ENCODE data around the gene RFFL.
"Not testable (repeated sequence)": the region's sequence is repeated elsewhere in the genome, so short reads cannot be mapped to it uniquely, and the experiment has no call there.

The RFFL gene, protein sequence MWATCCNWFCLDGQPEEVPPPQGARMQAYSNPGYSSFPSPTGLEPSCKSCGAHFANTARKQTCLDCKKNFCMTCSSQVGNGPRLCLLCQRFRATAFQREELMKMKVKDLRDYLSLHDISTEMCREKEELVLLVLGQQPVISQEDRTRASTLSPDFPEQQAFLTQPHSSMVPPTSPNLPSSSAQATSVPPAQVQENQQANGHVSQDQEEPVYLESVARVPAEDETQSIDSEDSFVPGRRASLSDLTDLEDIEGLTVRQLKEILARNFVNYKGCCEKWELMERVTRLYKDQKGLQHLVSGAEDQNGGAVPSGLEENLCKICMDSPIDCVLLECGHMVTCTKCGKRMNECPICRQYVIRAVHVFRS

GRCh38 chr17:35063514-35064223 is at the start of gene RFFL:
Gene RFFL, minus strand, starts transcription at chr17:35063707. Its CDS starts 37,154 bp downstream, at chr17:35026553.
- DNase-seq (ENCODE audit: low spot score), result peak; percentile 89

DNA sequence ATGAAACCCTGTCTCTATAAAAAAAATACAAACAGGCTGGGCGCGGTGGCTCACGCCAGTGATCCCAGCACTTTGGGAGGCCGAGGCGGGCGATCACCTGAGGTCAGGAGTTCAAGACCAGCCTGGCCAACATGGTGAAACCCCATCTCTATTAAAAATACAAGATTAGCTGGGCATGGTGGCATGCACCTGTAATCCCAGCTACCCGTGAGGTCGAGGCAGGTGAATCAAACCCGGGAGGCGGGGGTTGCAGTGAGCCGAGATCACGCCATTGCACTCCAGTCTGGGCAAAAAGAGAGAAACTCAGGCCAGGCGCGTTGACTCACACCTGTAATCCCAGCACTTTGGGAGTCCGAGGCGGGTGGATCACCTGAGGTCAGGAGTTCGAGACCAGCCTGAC is 47.3 kb upstream of the RFFL start:
- DNase-seq (ENCODE audit: low spot score), result not testable (repeated sequence)

GRCh38 chr17:35104844-35105450 is 41.4 kb upstream of the RFFL start:
- DNase-seq (ENCODE audit: low spot score), result no peak

DNA sequence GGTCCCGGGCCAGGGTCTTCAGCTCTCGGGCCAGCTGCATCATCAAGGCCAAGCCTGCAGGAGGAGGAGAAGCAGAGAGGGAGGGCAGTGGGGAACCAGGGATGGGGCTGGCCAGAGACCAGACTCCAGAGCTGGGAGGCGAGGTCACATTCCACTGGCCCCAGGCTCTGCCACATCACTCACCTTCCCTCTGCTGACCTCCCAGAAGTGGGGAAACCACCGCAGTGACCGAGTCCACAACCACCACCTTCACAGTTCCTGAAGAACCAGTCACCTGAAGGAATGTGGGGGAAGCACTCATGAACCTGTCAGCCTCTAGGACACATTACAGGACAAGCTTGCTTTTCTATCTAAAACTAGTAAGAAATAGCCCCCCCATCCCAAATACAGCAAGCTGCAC is 39.8 kb upstream of the RFFL start:
- no peak for DNase-seq (ENCODE audit: low spot score)

GRCh38 chr17:35101725-35102124 is 38.2 kb upstream of the RFFL start:
- DNase-seq (ENCODE audit: low spot score), result no peak

DNA sequence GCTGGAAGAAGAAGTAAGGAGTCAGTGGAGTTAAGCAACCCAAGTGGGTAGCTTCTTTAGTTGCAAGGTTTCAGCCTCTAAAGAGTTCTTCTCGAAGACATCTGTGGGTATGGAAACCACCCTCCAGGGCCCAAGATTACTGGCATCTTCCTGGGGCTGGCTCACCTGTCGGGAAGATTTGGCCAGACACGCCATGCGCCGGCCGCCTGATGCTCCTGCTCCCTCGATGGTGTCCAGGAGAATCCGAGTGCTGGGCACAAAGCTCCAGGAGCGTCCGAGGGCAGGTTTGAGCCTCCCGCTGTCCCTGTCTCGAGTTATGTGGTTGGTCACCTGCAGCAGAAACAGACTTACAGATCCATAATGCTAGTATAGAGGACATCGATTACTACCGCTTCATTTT is 37.5 kb upstream of the RFFL start:
- DNase-seq (ENCODE audit: low spot score), result no peak

- DNase-seq (ENCODE audit: low spot score), result no peak
Measured at GRCh38 chr17:35099908-35100307, 36.4 kb upstream of the RFFL start.

- no peak for DNase-seq (ENCODE audit: low spot score)
Measured at GRCh38 chr17:35097776-35098175, 34.3 kb upstream of the RFFL start.

GRCh38 chr17:35095741-35096140 is 32.2 kb upstream of the RFFL start:
- DNase-seq (ENCODE audit: low spot score), result no peak

DNA sequence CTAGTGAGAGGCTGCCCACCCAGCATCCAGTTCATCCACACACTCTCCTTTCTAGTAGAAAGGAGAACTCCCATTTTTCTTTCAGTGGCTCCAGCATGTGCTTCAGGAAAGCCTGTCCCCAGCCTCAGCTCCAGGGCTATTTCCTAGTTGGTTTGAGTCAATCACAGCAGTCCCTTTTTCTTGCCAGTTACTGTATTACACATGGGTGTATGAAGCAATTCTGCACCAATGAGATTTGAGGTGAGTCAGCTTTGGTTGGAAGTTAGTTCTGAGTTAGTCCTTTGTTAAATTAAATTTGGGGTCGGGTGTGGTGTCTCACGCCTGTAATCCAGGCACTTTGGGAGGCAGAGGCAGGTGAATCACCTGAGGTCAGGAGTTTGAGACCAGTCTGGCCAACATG is 31.4 kb upstream of the RFFL start:
- DNase-seq (ENCODE audit: low spot score), result no peak

GRCh38 chr17:35090707-35091106 is 27.2 kb upstream of the RFFL start:
- not testable (repeated sequence) for DNase-seq (ENCODE audit: low spot score)

DNA sequence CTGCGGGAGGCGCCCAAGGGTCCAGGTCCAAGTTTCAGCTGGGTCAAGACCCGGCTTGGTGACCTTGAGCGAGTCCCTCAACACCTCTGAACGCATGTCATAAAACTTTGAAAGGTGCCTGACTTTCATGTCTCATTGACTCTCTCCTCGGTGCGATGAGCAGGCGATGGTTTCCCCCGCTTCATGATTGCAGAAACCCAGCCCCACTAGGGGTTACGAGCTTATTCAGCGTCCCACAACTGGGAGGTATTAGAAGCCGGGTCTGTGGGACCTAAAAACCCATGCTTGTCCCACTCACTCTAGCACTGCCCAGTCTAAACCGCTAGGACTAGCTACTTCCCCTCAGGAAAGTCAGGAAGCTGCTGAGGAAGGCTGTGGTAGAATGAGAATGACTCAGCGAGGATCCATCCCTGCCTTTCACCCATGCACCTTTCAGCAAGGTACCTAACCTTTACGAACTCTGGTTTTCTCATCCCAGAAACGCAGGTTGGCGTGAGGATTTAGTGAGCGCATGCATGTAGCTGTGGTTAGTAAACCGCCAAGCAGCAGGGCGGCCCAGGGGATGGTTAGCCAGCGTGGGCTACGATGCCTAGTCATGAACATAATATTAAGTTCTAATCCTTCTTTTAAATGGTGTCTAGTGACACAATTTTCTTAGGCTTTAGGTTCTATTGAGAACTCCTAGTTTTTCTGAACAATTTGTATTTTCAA is 26.2 kb upstream of the RFFL start:
- peak; percentile 27 for DNase-seq (ENCODE audit: low spot score)

DNA sequence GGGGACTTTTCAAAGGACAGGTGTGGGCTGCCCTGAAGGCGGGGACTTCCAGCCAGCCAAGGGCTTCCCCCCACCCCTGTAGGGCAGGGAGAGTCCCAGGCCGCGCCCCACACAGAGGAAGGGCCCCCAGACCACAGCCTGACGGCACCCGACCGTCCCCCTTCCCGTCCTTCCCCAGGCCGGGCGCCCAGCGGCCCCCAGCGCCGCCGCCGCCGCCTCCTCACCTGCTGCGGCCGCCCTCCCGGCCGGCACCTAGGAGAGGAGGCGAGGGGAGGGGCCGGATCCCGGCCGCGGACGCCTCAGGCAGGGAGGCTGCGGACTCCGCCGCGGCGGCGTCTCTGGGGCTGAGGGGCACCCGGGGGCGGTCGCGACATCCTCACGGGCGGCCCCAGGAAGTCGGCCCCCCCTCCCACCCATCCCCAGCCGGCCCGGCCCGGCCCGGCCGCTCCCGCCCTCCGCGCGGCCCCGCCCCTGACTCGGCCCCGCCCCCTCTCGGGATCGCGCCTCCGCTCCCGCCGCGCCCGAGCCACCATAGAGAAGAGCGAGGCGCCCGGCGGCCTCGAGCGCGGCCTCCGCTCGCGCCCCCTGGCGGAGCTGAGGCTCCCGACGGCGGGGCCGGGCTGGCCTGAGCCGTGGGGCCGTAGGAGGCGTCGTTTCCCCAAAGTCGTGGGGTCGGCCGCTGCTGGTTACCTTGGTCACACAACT is 25.5 kb upstream of the RFFL start:
- DNase-seq (ENCODE audit: low spot score), result peak; percentile 92

DNA sequence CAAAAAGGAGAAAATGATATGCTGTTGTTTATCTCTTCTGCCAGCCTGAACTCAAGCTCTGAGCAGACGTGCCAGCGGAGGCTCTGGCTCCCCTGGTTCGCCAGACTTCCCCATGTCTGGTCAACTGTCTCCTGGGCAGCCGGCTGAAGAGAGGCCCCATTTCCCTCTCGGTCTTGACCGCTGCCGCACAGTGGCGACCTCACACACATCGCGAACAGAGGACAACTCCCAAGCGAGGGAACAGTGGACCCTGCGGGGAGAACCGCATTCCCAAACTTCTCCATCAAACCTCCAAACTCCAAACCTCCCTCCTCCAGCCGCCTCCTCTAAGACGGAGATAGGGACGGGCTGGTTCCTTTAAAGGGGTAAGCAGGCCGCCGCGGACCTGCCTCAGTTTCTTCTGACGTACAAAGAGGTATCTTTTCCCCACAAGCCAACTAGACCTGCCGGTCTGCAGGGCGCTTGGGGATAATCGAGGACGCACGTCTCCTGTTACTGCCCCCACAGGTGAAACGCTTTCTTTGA is 24.9 kb upstream of the RFFL start:
- DNase-seq (ENCODE audit: low spot score), result peak; percentile 29

DNA sequence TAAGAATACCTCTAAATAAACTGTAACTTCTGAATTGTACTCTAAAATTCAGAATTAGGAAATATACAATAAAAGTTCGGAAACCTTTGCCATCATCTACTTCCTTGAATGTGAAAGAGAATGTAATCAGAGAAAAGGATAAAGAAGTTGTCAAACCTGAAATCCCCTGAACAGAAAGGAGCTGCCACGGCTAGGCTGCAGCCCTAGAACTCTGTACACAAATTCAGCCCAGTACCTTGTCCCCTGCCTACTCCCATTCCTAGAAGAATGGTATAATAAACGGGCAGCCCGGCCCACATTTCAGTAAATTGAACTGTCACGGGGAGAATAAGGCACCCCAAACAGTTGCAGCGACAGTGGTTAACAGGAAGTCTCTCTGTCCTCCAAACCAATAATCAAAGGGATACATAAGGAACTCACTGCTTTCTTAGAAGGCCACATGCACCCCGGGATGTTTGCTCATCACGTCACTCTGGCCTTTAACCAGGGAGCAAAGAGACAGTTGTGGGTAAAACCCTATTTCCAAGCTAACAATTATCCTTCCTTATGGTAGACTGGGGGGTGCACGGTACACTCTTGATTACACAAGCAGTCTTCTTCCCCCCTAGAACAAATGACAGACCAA is 24.3 kb upstream of the RFFL start:
- no peak for DNase-seq (ENCODE audit: low spot score)

- no peak for DNase-seq (ENCODE audit: low spot score)
Measured at GRCh38 chr17:35086931-35087573, 23.5 kb upstream of the RFFL start.

DNA sequence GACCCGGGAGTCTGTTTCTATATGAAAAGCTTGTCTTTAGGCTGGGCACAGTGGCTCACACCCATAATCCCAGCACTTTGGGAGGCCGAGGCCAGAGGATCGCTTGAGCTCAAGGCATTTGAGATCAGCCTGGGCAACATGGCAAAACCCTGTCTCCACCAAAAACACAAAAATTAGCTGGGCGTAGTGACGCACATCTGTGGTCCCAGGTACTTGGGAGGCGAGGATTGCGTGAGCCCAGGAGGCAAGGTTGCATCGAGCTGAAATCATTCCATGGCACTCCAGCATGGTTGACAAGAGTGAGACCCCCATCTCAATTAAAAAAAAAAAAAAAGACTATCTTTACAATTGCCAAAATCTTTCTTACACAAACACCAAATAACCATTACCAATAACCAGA is 22.7 kb upstream of the RFFL start:
- DNase-seq (ENCODE audit: low spot score), result no peak

- DNase-seq (ENCODE audit: low spot score), result no peak
Measured at GRCh38 chr17:35084987-35085386, 21.5 kb upstream of the RFFL start.

GRCh38 chr17:35083071-35083470 is 19.6 kb upstream of the RFFL start:
- no peak for DNase-seq (ENCODE audit: low spot score)

DNA sequence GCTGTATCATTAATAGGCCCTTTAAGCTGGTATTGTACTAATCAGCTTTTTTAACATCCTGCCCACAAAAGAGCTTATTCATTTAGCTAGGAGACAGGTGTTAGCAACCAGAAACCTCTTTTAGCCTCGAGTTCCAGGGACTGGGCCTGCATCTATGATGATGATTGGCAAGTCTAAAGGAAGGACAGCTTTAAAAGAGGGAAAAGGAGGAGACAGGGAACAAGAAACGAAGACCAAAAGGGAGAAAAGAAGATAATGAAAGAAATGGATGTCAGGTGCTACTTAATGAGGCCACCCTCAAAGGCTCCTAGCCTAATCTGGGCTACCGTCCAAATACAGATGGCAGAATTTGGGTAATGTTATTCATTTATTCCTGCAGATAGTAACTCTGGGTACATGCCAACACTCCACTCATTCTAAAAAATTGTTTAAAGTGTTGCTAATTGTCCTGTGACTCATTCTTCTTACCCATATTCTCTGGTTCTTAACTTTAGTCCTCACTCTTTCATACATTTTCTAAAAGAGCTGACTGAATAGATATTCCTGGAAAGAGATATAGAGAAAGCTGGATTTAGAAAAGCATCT is 18.7 kb upstream of the RFFL start:
- no peak for DNase-seq (ENCODE audit: low spot score)

Data from iPS-NIHi11 (cell line).